DMS153 treated with DMSO at 0.1 percent for 48 hours (cell line): ENCODE results near the gene ZNHIT6.
"Not testable (repeated sequence)": the region's sequence is repeated elsewhere in the genome, so short reads cannot be mapped to it uniquely, and the experiment has no call there.

ENCODE experiments used
- DNase-seq: peaks from one replicate; lab custom pipeline; 2025; ENCODE audit not compliant: unreplicated experiment; lab: John Stamatoyannopoulos, UW

ZNHIT6 gene

GRCh38 chr1:85672031-85672660, 36.1 kb downstream of the ZNHIT6 start:
- DNase-seq: no peak

- no peak for DNase-seq
Observed at GRCh38 chr1:85665932-85666331, 42.3 kb downstream of the ZNHIT6 start.

- no peak for DNase-seq
Observed at GRCh38 chr1:85663382-85663781, 44.9 kb downstream of the ZNHIT6 start.

- DNase-seq: no peak
Observed at GRCh38 chr1:85661767-85662166, 46.5 kb downstream of the ZNHIT6 start.

GRCh38 chr1:85660541-85660940, 47.7 kb downstream of the ZNHIT6 start:
- no peak for DNase-seq

- DNase-seq: no peak
Observed at GRCh38 chr1:85659174-85659573, 49.1 kb downstream of the ZNHIT6 start.

- no peak for DNase-seq
Observed at GRCh38 chr1:85656948-85657347, 51.3 kb downstream of the ZNHIT6 start.

GRCh38 chr1:85656256-85656655, 52.0 kb downstream of the ZNHIT6 start:
- DNase-seq: no peak

GRCh38 chr1:85655315-85655714, 52.9 kb downstream of the ZNHIT6 start:
- no peak for DNase-seq

GRCh38 chr1:85654066-85654782, 54.0 kb downstream of the ZNHIT6 start:
- no peak for DNase-seq

- DNase-seq: no peak
Observed at GRCh38 chr1:85652327-85652726, 55.9 kb downstream of the ZNHIT6 start.

- no peak for DNase-seq
Observed at GRCh38 chr1:85650645-85651044, 57.6 kb downstream of the ZNHIT6 start.

GRCh38 chr1:85649591-85649990, 58.6 kb downstream of the ZNHIT6 start:
- no peak for DNase-seq

GRCh38 chr1:85641598-85642556, 66.4 kb downstream of the ZNHIT6 start:
- peak; percentile 15 for DNase-seq

- DNase-seq: not testable (repeated sequence)
Observed at GRCh38 chr1:85639920-85640319, 68.3 kb downstream of the ZNHIT6 start.

- no peak for DNase-seq
Observed at GRCh38 chr1:85638412-85638811, 69.8 kb downstream of the ZNHIT6 start.

GRCh38 chr1:85630493-85630892, 77.7 kb downstream of the ZNHIT6 start:
- DNase-seq: no peak

GRCh38 chr1:85629532-85629920, 78.7 kb downstream of the ZNHIT6 start:
- DNase-seq: no peak

GRCh38 chr1:85628791-85629531, 79.3 kb downstream of the ZNHIT6 start:
- DNase-seq: peak; percentile 62

- DNase-seq: no peak
Observed at GRCh38 chr1:85626818-85627217, 81.4 kb downstream of the ZNHIT6 start.

GRCh38 chr1:85624361-85624760, 83.9 kb downstream of the ZNHIT6 start:
- no peak for DNase-seq
